HEK293 (cell line): ENCODE results near the gene ACSM4.

Experiments
- CTCF ChIA-PET: fragments of 350-600 bp; formaldehyde crosslinking; extraction: SDS; loops from one replicate; lab custom pipeline; 2021; ENCODE audit warnings: antibody characterized with exemption; lab: Yijun Ruan, JAX
- POLR2A ChIA-PET: fragments of 300-600 bp; formaldehyde crosslinking; extraction: SDS; loops from one replicate; lab custom pipeline; 2020; ENCODE audit warnings: antibody characterized with exemption, inconsistent platforms; lab: Yijun Ruan, JAX
- H3K27ac ChIP-seq: fragments of 200-500 bp; sonication (Bioruptor generic); 2 replicates; pipeline ENCODE4 v1.5.1; 2014; ENCODE audit warnings: low read depth, low read length, control low read depth, inconsistent platforms; ENCODE audit errors: extremely low read depth
- H3K36me3 ChIP-seq, 2 experiments: fragments of 200-500 bp in 1 of 2; sonication (Bioruptor generic) in 1 of 2; 1 replicate in 1 of 2; 2 replicates in 1 of 2; pipeline ENCODE4 v1.5.1; 2014 to 2017; ENCODE audit warnings: inconsistent platforms in 2 of 2, low read length in 2 of 2; ENCODE audit not compliant: control insufficient read depth in 2 of 2, insufficient read depth in 1 of 2
- H3K4me1 ChIP-seq: fragments of 200-500 bp; sonication (Bioruptor generic); 2 replicates; pipeline ENCODE4 v1.5.1; 2014; ENCODE audit warnings: mild to moderate bottlenecking, low read length, inconsistent platforms; ENCODE audit not compliant: control insufficient read depth, insufficient read depth
- H3K4me3 ChIP-seq: 2 replicates; pipeline ENCODE4 v1.5.1; 2011; ENCODE audit warnings: low read depth, mild to moderate bottlenecking, control low read depth, low read length, moderate library complexity
- H3K9me3 ChIP-seq: fragments of 200-500 bp; sonication (Bioruptor generic); 2 replicates; pipeline ENCODE4 v1.5.1; 2014; ENCODE audit warnings: low read depth, low read length, inconsistent platforms; ENCODE audit not compliant: control insufficient read depth, insufficient read depth
- KLF7 ChIP-seq: fragments of 450-650 bp; formaldehyde crosslinking; IDR thresholded peaks from 2 replicates; pipeline ENCODE4 v1.5.1; 2016; ENCODE audit warnings: missing biosample characterization, missing genetic modification characterization, borderline replicate concordance
- PRDM1 ChIP-seq: fragments of 450-650 bp; formaldehyde crosslinking; IDR thresholded peaks from 2 replicates; pipeline ENCODE4; 2016; ENCODE audit warnings: missing biosample characterization, missing genetic modification characterization
- SP3 ChIP-seq: fragments of 450-650 bp; formaldehyde crosslinking; IDR thresholded peaks from 2 replicates; pipeline ENCODE4 v1.5.1; 2016; ENCODE audit warnings: missing biosample characterization, missing genetic modification characterization
- ZNF133 ChIP-seq: fragments of 450-650 bp; formaldehyde crosslinking; IDR thresholded peaks from 2 replicates; pipeline ENCODE4 v1.5.1; 2016; ENCODE audit warnings: missing biosample characterization, missing genetic modification characterization
- ZNF16 ChIP-seq: fragments of 450-650 bp; formaldehyde crosslinking; IDR thresholded peaks from 2 replicates; pipeline ENCODE4 v1.5.1; 2016; ENCODE audit warnings: low read depth, missing biosample characterization, missing genetic modification characterization
- ZNF174 ChIP-seq: fragments of 450-650 bp; formaldehyde crosslinking; IDR thresholded peaks from 2 replicates; pipeline ENCODE4 v1.5.0; 2017; ENCODE audit warnings: missing biosample characterization, mild to moderate bottlenecking, missing genetic modification characterization
- ZNF280D ChIP-seq: fragments of 450-650 bp; formaldehyde crosslinking; IDR thresholded peaks from 2 replicates; pipeline ENCODE4 v1.5.1; 2016; ENCODE audit warnings: missing biosample characterization, missing genetic modification characterization
- ZNF302 ChIP-seq: fragments of 450-650 bp; formaldehyde crosslinking; IDR thresholded peaks from 2 replicates; pipeline ENCODE4 v1.5.1; 2016; ENCODE audit warnings: missing biosample characterization, missing genetic modification characterization, low read depth
- ZNF311 ChIP-seq: fragments of 450-650 bp; formaldehyde crosslinking; IDR thresholded peaks from 2 replicates; pipeline ENCODE4 v1.5.1; 2017; ENCODE audit warnings: missing biosample characterization, missing genetic modification characterization, borderline replicate concordance
- ZNF514 ChIP-seq: fragments of 450-650 bp; formaldehyde crosslinking; IDR thresholded peaks from 2 replicates; pipeline ENCODE4 v1.5.1; 2016; ENCODE audit warnings: missing biosample characterization, missing genetic modification characterization
- ZNF791 ChIP-seq: fragments of 450-650 bp; formaldehyde crosslinking; IDR thresholded peaks from 2 replicates; pipeline ENCODE4 v1.5.1; 2016; ENCODE audit warnings: missing biosample characterization, missing genetic modification characterization
- ZSCAN18 ChIP-seq: fragments of 450-650 bp; formaldehyde crosslinking; IDR thresholded peaks from 2 replicates; pipeline ENCODE4 v1.5.1; 2016; ENCODE audit warnings: missing biosample characterization, missing genetic modification characterization
- TF ChIP-seq, protein P1 (sequence below): fragments of 450-650 bp; formaldehyde crosslinking; IDR thresholded peaks from 2 replicates; pipeline ENCODE4 v1.5.1; 2016; ENCODE audit warnings: missing biosample characterization, missing genetic modification characterization
- TF ChIP-seq, protein P2 (sequence below): fragments of 450-650 bp; formaldehyde crosslinking; IDR thresholded peaks from 2 replicates; pipeline ENCODE4 v1.5.1; 2016; ENCODE audit warnings: missing biosample characterization, missing genetic modification characterization
- TF ChIP-seq, protein P3 (sequence below): fragments of 450-650 bp; formaldehyde crosslinking; IDR thresholded peaks from 2 replicates; pipeline ENCODE4 v1.5.1; 2016; ENCODE audit warnings: missing biosample characterization, missing genetic modification characterization, borderline replicate concordance

ACSM4 gene

GRCh38 chr12:7321624-7322023, 17.8 kb downstream of the ACSM4 start:
- Histone ChIP-seq H3K4me1 (no peaks in the 10 kb centered on the region), H3K9me3 (no peaks in the 10 kb centered on the region), H3K36me3 (no peaks in the 10 kb centered on the region), H3K27ac (no peak overlapping the region), H3K4me3 (no peak overlapping the region)
- no peak for TF ChIP-seq SP3 (tag by site-specific recombination)
- TF ChIP-seq, protein P1, sequence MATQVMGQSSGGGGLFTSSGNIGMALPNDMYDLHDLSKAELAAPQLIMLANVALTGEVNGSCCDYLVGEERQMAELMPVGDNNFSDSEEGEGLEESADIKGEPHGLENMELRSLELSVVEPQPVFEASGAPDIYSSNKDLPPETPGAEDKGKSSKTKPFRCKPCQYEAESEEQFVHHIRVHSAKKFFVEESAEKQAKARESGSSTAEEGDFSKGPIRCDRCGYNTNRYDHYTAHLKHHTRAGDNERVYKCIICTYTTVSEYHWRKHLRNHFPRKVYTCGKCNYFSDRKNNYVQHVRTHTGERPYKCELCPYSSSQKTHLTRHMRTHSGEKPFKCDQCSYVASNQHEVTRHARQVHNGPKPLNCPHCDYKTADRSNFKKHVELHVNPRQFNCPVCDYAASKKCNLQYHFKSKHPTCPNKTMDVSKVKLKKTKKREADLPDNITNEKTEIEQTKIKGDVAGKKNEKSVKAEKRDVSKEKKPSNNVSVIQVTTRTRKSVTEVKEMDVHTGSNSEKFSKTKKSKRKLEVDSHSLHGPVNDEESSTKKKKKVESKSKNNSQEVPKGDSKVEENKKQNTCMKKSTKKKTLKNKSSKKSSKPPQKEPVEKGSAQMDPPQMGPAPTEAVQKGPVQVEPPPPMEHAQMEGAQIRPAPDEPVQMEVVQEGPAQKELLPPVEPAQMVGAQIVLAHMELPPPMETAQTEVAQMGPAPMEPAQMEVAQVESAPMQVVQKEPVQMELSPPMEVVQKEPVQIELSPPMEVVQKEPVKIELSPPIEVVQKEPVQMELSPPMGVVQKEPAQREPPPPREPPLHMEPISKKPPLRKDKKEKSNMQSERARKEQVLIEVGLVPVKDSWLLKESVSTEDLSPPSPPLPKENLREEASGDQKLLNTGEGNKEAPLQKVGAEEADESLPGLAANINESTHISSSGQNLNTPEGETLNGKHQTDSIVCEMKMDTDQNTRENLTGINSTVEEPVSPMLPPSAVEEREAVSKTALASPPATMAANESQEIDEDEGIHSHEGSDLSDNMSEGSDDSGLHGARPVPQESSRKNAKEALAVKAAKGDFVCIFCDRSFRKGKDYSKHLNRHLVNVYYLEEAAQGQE (tag by site-specific recombination) = no peak
- TF ChIP-seq, protein P2, sequence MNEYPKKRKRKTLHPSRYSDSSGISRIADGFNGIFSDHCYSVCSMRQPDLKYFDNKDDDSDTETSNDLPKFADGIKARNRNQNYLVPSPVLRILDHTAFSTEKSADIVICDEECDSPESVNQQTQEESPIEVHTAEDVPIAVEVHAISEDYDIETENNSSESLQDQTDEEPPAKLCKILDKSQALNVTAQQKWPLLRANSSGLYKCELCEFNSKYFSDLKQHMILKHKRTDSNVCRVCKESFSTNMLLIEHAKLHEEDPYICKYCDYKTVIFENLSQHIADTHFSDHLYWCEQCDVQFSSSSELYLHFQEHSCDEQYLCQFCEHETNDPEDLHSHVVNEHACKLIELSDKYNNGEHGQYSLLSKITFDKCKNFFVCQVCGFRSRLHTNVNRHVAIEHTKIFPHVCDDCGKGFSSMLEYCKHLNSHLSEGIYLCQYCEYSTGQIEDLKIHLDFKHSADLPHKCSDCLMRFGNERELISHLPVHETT (tag by site-specific recombination) = no peak
- no peak for TF ChIP-seq ZNF514 (tag by site-specific recombination)
- no peak for TF ChIP-seq KLF7 (tag by site-specific recombination)
- no peak for TF ChIP-seq PRDM1 (tag by site-specific recombination)
- no peak for TF ChIP-seq ZNF133 (tag by site-specific recombination)
- no peak for TF ChIP-seq ZNF174
- no peak for TF ChIP-seq ZNF311 (tag by site-specific recombination)
- no peak for TF ChIP-seq ZNF280D
- TF ChIP-seq, protein P3, sequence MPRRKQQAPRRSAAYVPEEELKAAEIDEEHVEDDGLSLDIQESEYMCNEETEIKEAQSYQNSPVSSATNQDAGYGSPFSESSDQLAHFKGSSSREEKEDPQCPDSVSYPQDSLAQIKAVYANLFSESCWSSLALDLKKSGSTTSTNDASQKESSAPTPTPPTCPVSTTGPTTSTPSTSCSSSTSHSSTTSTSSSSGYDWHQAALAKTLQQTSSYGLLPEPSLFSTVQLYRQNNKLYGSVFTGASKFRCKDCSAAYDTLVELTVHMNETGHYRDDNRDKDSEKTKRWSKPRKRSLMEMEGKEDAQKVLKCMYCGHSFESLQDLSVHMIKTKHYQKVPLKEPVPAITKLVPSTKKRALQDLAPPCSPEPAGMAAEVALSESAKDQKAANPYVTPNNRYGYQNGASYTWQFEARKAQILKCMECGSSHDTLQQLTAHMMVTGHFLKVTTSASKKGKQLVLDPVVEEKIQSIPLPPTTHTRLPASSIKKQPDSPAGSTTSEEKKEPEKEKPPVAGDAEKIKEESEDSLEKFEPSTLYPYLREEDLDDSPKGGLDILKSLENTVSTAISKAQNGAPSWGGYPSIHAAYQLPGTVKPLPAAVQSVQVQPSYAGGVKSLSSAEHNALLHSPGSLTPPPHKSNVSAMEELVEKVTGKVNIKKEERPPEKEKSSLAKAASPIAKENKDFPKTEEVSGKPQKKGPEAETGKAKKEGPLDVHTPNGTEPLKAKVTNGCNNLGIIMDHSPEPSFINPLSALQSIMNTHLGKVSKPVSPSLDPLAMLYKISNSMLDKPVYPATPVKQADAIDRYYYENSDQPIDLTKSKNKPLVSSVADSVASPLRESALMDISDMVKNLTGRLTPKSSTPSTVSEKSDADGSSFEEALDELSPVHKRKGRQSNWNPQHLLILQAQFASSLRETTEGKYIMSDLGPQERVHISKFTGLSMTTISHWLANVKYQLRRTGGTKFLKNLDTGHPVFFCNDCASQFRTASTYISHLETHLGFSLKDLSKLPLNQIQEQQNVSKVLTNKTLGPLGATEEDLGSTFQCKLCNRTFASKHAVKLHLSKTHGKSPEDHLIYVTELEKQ (tag by site-specific recombination) = no peak
- TF ChIP-seq ZSCAN18 (tag by site-specific recombination) = no peak
- TF ChIP-seq ZNF302 (tag by site-specific recombination) = no peak
- no peak for TF ChIP-seq ZNF16 (tag by site-specific recombination)
- TF ChIP-seq ZNF791 (tag by site-specific recombination) = no peak
- CTCF ChIA-PET = no interaction called here
- POLR2A ChIA-PET = no interaction called here
